GM12864 (cell line): ENCODE results near the gene HDHD2.

Experiments used
- DNase-seq: peaks from one replicate; pipeline ENCODE4 v3.0.0-alpha.2; 2011; ENCODE audit warnings: low read depth
- H3K4me3 ChIP-seq: 2 replicates; pipeline ENCODE4 v1.5.1; 2011; ENCODE audit warnings: mild to moderate bottlenecking, low read depth, low read length, control low read depth
- CTCF ChIP-seq: IDR thresholded peaks from 2 replicates; pipeline ENCODE4 v1.5.1; 2011; ENCODE audit warnings: low read depth, mild to moderate bottlenecking, moderate library complexity, low read length, control low read depth, inconsistent platforms; ENCODE audit errors: missing control alignments

The HDHD2 gene

GRCh38 chr18:47118981-47119380 lies 31.3 kb downstream of the HDHD2 start:
- H3K4me3 ChIP-seq = no peak overlapping the region
- no peak for TF ChIP-seq CTCF
- DNase-seq = no peak

DNA sequence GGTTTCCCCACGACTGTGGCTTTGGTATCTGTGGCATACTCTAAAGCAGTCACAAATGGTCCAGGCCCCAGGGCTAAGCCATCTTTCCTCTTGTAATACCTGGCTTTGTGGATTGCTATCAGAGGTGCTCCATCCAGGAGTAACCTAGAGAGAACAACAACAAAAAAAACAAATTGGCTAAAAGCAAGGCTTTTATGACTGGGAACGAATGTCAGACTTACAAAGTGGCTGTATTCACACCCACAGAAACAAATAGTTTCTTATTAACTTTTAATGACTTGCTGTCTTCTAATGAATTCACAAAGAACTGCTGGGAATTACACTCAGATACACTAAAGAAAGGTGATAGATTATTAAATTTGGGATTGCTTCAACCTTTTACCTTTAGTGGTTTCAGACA lies 35.1 kb downstream of the HDHD2 start:
- no peak for DNase-seq

DNA sequence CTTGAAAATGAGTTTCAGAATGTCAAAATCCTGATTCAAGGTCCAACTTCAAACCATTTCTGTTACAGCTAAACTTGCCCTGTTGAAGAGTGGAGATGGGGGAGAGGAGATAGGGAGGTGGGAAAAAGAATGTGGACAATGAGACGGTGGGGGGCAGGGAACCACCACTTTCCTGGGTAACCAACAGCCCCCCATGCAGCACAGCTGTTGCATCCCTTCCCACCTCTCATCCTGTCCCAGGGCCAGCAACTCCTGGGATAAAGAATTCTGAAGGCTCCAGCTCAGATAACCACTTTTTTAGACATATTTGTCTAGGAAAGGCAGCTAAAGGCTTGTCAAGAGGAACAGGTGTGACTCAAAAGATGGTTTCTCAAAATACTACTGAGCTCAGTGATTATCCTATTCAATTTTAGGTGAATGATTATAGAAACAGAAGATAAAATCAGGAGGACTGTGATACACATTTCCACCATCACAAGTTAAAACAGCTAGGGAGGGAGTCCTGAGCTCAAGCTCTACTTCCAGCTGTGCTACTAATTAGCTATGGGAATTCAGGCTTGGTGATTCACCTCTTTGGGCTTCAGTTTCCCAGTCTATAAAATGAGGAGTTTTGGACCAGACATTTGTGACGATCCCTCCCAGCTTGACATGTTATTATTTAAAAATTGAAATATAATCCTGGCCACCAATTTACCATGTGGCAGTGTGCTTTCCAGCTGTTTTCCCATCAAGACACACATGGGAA lies 36.3 kb downstream of the HDHD2 start:
- no peak for DNase-seq
- H3K4me3 ChIP-seq = no peak overlapping the region
- no peak for TF ChIP-seq CTCF

More for the DNA sequence above, 35.1 kb downstream of the HDHD2 start:
- H3K4me3 ChIP-seq = no peak overlapping the region
- no peak for TF ChIP-seq CTCF

DNA sequence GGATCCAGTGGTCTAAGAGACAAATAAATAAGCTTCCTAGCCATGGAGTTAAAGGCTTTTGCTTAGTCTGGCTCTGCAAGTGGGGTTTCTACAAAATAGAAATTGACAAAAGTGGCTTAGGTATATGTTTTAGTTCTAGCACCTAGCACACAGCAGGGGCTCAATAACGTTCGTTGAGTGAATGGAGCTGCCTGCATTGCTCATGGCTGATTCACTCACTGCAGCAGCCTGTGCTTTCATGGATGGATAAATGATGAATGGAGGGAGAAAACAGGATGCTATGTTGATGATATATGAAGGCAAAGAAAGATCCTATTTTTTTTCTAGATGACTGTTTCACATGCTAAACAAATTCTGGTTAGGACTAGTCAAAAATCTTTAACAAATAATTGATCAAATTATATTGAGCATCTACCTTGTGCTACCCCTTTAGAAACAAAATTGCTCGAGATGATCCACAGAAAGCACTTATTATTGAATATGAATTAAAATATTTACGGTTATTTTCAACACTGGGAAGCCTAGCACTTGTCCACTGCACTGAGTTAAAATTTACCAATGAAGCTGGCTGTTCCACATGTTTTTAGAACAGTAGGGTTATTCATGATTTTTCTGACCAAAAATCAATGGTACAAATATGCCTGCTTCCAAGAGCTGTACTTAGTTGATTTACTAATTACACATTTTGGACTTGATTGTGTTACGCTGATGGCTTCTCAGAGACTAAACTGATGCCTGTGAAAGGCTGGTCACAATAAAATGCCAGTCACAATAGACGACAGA lies 39.6 kb downstream of the HDHD2 start:
- H3K4me3 ChIP-seq = no peak overlapping the region
- no peak for TF ChIP-seq CTCF
- DNase-seq = no peak

DNA sequence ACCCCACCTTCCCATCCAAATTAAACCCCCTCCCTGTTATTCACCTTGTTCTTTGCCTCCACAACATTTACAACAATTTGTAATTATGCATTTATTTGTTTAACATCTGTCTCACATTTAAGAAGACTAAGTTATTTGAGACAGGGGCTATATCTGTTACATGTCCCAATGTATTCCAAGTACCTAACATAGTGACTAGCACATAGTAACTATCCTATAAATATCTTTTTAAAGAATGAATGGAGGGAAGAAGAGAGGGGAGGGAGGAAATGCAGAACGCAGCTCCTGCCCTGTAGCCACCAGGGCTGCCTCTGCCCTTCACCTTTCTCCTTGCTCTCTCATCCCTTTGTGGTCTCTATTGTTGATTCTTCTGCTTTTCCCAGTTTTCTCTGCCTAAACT lies 40.6 kb downstream of the HDHD2 start:
- H3K4me3 ChIP-seq = no peak overlapping the region
- no peak for DNase-seq
- no peak for TF ChIP-seq CTCF

DNA sequence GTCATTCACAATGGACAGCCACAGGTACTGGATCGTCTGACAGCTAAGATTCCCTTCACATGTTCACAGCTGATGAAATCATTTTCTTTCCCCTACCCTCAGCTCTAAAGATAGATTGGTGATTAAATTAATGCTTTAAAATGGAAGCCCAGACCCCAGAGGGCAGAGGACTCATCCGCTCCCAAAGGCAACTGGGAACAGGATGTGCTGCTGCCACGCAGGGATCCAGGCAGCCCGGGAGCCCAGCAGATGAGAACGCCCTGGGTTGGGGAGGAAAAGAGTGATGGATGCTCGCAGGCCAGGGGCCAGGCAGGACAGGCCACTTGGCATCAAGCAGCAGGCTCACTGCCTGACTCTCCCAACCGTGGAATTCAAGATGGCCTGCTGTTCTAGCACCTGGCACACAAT lies 41.3 kb downstream of the HDHD2 start:
- TF ChIP-seq CTCF = no peak

GRCh38 chr18:47108373-47108772 lies 41.9 kb downstream of the HDHD2 start:
- H3K4me3 ChIP-seq = no peak overlapping the region
- DNase-seq = no peak
- TF ChIP-seq CTCF = no peak

More for the DNA sequence above, 41.3 kb downstream of the HDHD2 start:
- no peak overlapping the region for H3K4me3 ChIP-seq
- no peak for DNase-seq
